Chondrocyte (in vitro differentiated cells): ENCODE results near the gene SLC28A1. TPM values are rescaled to one million over a fixed set of nuclear protein-coding genes. Genes with fewer than 3 reads are reported as not detected.

ENCODE experiments used
- DNase-seq: peaks from one replicate; pipeline ENCODE4 v3.0.0; 2021; ENCODE audit warnings: mixed read lengths, low spot score
- H3K27ac Mint-ChIP-seq: one replicate; pipeline ENCODE4 v1.8.0; 2021; ENCODE audit warnings: mild to moderate bottlenecking, moderate library complexity, mixed read lengths; ENCODE audit not compliant: unreplicated experiment
- H3K27me3 Mint-ChIP-seq: 2 replicates; pipeline ENCODE4 v1.8.0; 2021; ENCODE audit warnings: low read depth, mixed read lengths
- H3K36me3 Mint-ChIP-seq: 2 replicates; pipeline ENCODE4 v1.8.0; 2021; ENCODE audit warnings: low read depth, mixed read lengths
- H3K4me1 Mint-ChIP-seq: 2 replicates; pipeline ENCODE4 v1.8.0; 2021; ENCODE audit warnings: low read depth, mild to moderate bottlenecking, mixed read lengths
- H3K4me3 Mint-ChIP-seq: one replicate; pipeline ENCODE4 v1.8.0; 2021; ENCODE audit warnings: mild to moderate bottlenecking, moderate library complexity, mixed read lengths; ENCODE audit not compliant: unreplicated experiment
- H3K9me3 Mint-ChIP-seq: 2 replicates; pipeline ENCODE4 v1.8.0; 2021; ENCODE audit warnings: low read depth, mixed read lengths
- total RNA-seq: library from RNA; stranded (reverse); gene quantifications from 3 replicates; pipeline ENCODE4 v1.2.1, GENCODE V29; 2021
- TF ChIP-seq, protein P1 (sequence below): fragments of 200-600 bp; sonication (generic); IDR thresholded peaks from 2 replicates; pipeline ENCODE4 v1.5.0; 2021; ENCODE audit warnings: antibody characterized with exemption, mild to moderate bottlenecking, moderate library complexity

The SLC28A1 gene
- total RNA-seq, 1 donor from 2014 or later, result not detected

DNA sequence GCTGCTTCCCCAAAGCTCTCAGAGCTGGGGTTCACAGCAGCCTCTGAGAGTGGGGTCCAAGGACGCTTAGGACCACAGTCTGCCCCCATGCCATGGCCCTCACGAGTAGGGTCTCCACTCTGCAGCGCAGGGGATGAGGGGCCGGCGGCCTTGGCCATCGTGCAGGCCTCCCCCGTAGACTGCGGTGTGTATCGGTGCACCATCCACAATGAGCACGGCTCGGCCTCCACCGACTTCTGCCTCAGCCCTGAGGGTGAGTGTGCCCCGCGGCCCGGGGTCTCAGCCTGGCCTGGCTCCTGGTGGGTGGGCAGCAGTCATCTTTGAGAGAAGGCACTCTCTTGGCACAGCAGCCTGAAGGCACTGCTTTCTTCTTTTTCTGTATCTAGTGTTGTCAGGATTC lies 24.8 kb upstream of the SLC28A1 start:
- TF ChIP-seq, protein P1, sequence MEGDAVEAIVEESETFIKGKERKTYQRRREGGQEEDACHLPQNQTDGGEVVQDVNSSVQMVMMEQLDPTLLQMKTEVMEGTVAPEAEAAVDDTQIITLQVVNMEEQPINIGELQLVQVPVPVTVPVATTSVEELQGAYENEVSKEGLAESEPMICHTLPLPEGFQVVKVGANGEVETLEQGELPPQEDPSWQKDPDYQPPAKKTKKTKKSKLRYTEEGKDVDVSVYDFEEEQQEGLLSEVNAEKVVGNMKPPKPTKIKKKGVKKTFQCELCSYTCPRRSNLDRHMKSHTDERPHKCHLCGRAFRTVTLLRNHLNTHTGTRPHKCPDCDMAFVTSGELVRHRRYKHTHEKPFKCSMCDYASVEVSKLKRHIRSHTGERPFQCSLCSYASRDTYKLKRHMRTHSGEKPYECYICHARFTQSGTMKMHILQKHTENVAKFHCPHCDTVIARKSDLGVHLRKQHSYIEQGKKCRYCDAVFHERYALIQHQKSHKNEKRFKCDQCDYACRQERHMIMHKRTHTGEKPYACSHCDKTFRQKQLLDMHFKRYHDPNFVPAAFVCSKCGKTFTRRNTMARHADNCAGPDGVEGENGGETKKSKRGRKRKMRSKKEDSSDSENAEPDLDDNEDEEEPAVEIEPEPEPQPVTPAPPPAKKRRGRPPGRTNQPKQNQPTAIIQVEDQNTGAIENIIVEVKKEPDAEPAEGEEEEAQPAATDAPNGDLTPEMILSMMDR, result no peak
- Mint-ChIP-seq H3K27ac (no peak overlapping the region), H3K9me3 (no peaks in the 10 kb centered on the region), H3K4me1 (peaks cover 5% of the 10 kb centered on the region), H3K27me3 (no peaks in the 10 kb centered on the region), H3K4me3 (no peak overlapping the region), H3K36me3 (peaks cover 9% of the 10 kb centered on the region)
- no peak for DNase-seq

GRCh38 chr15:84861781-84862180 lies 22.7 kb upstream of the SLC28A1 start:
- no peak overlapping the region for H3K27ac Mint-ChIP-seq
- peaks cover 3% of the 10 kb centered on the region for H3K36me3 Mint-ChIP-seq
- H3K4me3 Mint-ChIP-seq, result no peak overlapping the region
- H3K4me1 Mint-ChIP-seq, result peaks cover 5% of the 10 kb centered on the region
- H3K27me3 Mint-ChIP-seq, result no peaks in the 10 kb centered on the region
- TF ChIP-seq, protein P1, result no peak
- no peaks in the 10 kb centered on the region for H3K9me3 Mint-ChIP-seq
- DNase-seq, result no peak

DNA sequence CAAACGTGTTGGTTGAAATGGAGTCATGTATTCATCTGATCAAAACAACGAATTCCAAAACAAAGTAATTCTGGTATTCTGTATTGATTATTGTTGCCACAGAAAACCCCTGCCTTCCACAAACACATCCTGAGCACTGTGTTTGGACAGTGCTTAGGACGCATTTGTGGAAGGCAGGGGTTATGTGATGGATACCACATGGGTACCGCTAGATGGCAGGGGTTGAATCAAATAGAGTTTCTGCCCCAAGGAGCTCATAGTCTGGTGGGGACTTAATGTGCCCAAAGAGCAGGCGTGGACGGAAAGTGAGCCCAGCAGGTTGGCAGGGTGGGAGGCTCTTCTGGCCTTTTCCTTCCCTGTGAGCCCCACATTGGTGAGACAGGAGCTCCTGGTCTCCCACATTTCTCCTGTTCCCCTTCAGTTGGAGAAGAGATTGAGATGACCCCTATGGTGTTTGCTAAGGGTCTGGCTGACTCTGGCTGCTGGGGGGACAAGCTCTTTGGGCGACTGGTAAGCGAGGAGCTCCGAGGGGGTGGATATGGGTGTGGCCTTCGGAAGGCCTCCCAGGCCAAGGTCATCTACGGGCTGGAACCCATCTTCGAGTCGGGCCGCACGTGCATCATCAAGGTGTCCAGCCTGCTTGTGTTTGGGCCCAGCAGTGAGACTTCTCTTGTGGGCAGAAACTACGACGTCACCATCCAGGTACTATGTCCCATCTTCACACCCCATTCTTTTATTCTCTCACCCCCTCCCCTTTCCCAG lies 22.1 kb upstream of the SLC28A1 start:
- no peaks in the 10 kb centered on the region for H3K27me3 Mint-ChIP-seq
- peaks cover 5% of the 10 kb centered on the region for H3K4me1 Mint-ChIP-seq
- H3K9me3 Mint-ChIP-seq, result no peaks in the 10 kb centered on the region
- DNase-seq, result no peak
- TF ChIP-seq, protein P1, result no peak
- H3K27ac Mint-ChIP-seq, result no peak overlapping the region
- H3K36me3 Mint-ChIP-seq, result peaks cover 3% of the 10 kb centered on the region
- no peak overlapping the region for H3K4me3 Mint-ChIP-seq

GRCh38 chr15:84863565-84864443 lies 20.7 kb upstream of the SLC28A1 start:
- H3K27me3 Mint-ChIP-seq, result no peaks in the 10 kb centered on the region
- TF ChIP-seq, protein P1, result peak; percentile 50
- H3K4me3 Mint-ChIP-seq, result no peak overlapping the region
- H3K36me3 Mint-ChIP-seq, result peaks cover 5% of the 10 kb centered on the region
- no peaks in the 10 kb centered on the region for H3K9me3 Mint-ChIP-seq
- DNase-seq, result no peak
- H3K27ac Mint-ChIP-seq, result peak overlapping the region; percentile 41
- peaks cover 5% of the 10 kb centered on the region for H3K4me1 Mint-ChIP-seq

GRCh38 chr15:84864444-84864795 lies 20.0 kb upstream of the SLC28A1 start:
- no peak for DNase-seq
- H3K4me3 Mint-ChIP-seq, result no peak overlapping the region
- no peaks in the 10 kb centered on the region for H3K9me3 Mint-ChIP-seq
- no peaks in the 10 kb centered on the region for H3K27me3 Mint-ChIP-seq
- TF ChIP-seq, protein P1, result no peak
- peaks cover 9% of the 10 kb centered on the region for H3K36me3 Mint-ChIP-seq
- H3K4me1 Mint-ChIP-seq, result peaks cover 5% of the 10 kb centered on the region
- H3K27ac Mint-ChIP-seq, result peak overlapping the region; percentile 41
